A549 treated with Hydrocortisone at 1 μM for 4 hours (cell line): ENCODE data around the gene TSPAN9. TPM values are rescaled to one million over a fixed set of nuclear protein-coding genes. Genes with fewer than 3 reads are reported as not detected.

Source experiments
- total RNA-seq: library from RNA; stranded (reverse); fragments of 200-300 nt; extraction: Qiagen RNA extraction; gene quantifications from 5 replicates; pipeline ENCODE4 v1.2.3, GENCODE V29; 2022

Gene TSPAN9, protein sequence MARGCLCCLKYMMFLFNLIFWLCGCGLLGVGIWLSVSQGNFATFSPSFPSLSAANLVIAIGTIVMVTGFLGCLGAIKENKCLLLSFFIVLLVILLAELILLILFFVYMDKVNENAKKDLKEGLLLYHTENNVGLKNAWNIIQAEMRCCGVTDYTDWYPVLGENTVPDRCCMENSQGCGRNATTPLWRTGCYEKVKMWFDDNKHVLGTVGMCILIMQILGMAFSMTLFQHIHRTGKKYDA
- total RNA-seq = 49.5 to 68.9 TPM (median 57.9 TPM) in 5 replicates

DNA sequence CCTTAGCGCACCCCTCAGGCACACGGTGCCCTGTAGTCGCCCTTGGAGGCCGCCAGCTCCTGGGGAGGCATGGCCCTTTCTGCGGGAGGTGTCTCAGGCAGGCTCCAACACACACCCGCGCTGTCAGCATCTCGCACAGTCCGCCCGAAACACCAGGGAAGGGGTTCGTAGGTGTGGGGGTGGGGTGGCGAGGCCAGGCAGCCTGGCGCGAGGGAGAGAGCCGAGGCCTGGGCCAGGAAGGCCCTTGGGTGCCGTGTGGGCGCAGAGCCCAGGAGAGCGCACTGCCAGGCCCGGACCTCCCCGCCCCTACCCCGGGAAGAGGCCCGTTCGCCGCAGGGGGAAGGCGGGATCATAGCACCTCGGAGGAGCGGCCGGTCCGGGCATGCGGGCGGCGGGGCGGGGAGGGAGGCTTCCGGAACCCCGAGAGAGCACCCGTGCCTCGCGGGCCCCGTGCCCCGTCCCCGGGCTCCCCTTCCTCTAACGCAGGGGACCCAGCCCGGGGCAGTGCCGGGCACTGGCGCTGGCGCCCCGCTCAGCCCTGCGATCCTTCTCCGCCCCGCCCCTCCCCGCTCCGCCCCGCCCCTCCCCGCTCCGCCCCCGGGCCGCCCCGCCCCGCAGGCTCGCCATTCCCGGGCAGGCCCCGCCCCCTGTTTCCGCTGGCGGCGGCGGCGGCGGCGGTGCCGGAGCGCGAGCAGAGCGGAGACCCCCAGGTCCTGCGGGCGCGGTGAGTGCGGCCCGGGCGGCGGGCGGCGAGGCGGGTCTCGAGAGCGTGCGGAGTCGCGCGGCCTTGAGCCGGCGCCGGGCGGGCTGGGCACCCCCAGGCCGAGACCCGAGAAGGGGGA, at the start of gene TSPAN9:
TSPAN9 (plus strand) TSS at position 650 of the 842 bp plus-strand sequence. CDS start 123,815 bp downstream, outside the sequence.

Other genes starting within 250 kb of the TSPAN9 start
- not detected in 5 replicates for gene NRIP2, start 242.3 kb upstream of the TSPAN9 start, total RNA-seq
- not detected in 5 replicates for gene TEX52, start 220.3 kb upstream of the TSPAN9 start, total RNA-seq
- gene FOXM1, start 200.2 kb upstream of the TSPAN9 start, total RNA-seq = 84.5 to 96.5 TPM (median 91.4 TPM) in 5 replicates
- 42.0 to 50.7 TPM (median 47.4 TPM) in 5 replicates for gene RHNO1, start 200.2 kb upstream of the TSPAN9 start, total RNA-seq
- 14.6 to 22.7 TPM (median 19.0 TPM) in 5 replicates for gene TULP3, start 186.5 kb upstream of the TSPAN9 start, total RNA-seq
- gene TEAD4, start 118.0 kb upstream of the TSPAN9 start, total RNA-seq = 41.8 to 46.4 TPM (median 46.1 TPM) in 5 replicates